ENCODE results near the gene ARID4A.
"Not testable (repeated sequence)": the region's sequence is repeated elsewhere in the genome, so short reads cannot be mapped to it uniquely, and the experiment has no call there.

Gene ARID4A

DNA sequence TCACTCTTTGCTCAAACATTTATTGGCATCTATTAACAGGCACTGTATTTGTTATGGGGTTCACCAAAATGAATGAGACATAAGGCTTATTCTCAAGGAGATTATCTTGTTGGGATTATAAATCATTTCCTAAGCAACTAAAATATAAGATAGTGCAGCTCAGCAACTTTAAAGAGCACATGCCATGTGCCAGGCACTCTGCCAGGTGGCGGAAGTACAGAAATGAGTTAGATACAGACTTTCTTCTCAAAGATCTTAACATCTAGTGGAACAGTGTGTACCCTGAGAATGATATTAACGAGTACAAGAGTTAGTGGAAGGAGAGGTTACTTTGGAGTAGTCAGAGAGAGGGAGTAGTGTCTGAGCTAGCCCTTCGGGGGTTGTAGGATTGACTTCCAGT lies 68.9 kb downstream of the ARID4A start:
- peak in 1 of 2 experiments; percentile 16 for DNase-seq

DNA sequence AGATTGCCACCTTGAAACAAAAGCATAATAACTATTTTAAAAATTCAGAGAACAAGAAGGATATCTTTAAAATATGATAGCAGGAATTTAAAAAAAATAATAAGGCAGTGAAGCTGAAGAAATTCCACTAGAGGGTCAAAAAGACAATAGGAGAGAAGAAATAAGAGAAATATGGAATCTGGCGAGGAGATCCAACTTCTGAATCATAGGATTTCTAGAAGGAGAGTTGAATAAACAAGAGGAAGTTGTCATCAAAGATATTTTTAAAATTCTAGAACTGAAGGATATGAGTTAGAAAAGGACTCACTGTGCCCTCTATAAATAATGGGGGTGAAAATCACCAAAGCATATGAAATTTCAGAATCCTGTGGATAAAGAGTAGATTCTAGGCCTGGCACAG lies 70.6 kb downstream of the ARID4A start:
- DNase-seq: no peak

DNA sequence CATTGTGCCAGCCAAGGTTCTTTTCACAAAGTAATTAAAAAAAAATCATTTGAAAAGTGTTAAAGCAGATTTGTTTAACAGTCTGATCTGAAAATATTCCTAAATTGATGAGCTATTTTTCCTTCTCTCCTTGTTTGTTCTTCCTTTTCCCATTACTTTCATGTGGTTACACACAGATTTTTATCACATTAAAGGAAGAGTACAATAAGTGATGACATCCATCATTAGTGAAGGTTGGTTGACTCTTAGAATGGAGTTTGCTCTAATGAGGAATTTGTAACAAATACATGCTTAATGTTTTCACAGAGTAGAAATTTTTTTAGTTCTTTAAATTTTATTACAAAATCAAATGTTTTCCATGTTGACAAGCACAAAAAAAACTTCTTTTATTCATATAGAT lies 78.4 kb downstream of the ARID4A start:
- no peak for DNase-seq

DNA sequence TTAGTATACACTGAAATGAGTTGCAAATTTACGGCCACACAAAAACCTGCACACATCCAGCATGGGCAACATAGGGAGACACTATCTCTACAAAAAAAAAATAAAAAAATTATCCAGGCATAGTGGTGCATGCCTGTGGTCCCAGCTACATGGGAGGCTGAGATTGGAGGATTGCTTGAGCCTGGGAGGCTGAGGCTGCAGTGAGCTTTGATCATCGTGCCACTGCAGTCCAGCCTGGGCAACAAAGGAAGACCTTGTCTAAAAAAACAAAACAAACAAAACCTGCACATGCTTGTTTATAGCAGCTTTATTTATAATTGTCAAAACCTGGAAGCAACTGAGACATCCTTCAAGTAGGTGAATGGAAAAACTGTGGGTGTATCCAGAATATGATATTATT lies 92.5 kb downstream of the ARID4A start:
- no peak for DNase-seq

DNA sequence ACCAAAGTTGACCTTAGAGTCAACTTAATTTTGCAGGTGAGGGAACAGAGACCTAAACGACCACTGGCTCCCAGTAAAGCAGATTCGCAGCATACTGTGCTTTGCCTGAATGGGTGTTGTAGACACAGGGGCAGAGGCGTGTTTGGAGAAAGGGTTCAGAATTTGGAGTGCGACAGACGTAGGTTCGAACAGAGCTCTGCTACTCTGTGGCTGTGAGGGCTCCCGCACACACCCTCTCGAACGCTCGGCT lies 97.1 kb downstream of the ARID4A start:
- DNase-seq: no peak

DNA sequence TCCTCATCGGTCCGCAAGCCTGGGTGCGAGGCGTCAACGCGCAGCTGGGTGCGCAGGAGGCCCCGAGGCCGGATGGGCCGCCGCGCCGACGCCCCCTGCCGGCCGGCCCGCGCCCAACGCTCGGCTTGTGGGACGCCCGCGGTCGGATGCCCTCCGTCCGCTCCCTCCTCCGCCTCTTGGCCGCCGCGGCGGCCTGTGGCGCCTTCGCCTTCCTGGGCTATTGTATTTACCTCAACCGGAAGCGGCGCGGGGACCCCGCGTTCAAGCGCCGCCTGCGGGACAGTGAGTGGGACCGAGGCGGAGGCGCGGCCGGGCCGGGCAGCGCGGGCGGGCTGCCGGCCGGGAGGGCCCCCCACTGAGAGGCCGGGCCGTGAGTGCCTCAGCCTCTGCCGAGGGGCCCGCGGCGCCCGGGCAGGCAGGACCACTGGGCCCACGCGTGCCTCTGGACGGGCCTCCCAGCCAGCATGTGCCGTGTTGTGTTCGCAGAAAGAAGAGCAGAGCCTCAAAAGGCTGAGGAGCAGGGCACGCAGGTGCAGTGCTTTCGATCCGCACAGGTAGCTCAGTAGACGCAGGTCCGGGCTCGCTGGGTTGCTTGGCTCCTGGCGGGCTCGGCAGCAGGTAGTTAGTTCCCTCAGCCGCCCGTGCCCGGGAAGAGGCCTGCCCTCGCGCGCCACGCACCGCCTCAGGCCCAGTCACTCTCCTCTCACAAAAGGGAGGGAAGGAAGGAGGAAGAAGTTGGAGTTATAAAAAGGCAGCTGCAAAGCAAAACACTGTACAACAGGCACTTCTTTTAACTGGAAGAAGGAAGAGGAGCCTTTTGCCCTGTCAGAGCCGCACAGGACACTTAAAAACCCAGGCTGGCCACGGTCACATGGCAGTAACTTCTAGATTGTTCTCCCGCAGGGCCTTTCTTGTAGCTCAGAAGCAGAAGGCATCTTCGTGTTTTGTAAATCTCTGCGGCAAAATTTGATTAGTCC lies 97.7 kb downstream of the ARID4A start, which contains the start of gene TOMM20L:
TSS of gene TOMM20L (plus strand) at position 119 of the 977 bp plus-strand sequence. CDS start at position 147, 28 bp downstream.
- peak; percentile 71 to 75 for DNase-seq

DNA sequence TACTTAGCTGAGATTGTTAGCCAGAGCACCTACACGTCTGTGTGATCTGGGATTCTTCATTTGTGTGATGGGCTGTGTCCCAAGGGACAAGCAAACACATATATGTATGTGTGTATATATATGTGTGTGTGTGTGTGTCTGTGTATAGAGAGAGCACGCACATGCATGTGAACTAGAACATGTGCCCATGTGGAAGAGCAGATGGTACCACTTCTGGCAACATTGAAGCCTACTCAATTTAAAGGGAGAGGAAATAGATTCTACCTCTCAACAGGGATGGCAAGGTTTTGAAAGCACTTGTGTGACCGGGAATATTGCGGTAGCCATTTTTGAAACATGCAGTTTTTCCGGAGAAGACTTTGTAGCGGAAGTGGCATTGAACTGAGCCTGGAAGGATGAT lies 98.8 kb downstream of the ARID4A start:
- DNase-seq: peak in 1 of 2 experiments; percentile 62

DNA sequence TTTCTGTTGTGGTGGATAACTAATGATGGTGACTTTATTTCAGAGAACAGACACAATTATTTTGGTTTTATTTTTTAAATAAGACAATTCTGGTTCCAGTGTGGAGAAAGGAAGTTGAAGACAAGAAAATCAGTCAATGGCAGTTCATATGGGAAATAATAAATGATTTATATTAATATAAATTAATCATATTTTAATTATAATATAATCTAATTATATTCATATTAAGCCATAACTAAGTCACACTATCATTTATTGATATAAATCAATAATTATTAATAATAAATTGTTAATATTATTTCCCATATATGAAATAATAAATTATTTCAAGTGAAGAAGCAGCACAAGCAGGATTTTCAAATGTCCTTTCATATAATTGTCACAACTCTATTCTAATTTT lies 100.1 kb downstream of the ARID4A start:
- DNase-seq: no peak

DNA sequence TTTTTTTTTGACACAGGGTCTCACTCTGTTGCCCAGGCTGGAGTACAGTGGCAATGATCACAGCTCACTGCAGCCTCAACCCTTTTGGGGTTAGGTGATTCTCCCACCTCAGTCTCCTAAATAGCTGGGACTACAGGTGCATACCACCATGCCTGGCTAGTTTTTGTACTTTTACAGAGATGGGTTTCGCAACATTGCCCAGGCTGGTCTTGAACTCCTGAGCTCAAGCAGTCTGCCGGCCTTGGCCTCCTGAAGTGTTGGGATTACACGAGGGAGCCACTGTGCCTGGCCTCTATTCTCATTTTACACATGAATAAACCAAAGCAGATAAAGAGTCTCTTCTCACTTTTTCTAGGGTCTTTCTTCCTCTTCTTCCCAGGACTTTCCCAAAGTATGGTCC lies 100.5 kb downstream of the ARID4A start:
- no peak for DNase-seq

DNA sequence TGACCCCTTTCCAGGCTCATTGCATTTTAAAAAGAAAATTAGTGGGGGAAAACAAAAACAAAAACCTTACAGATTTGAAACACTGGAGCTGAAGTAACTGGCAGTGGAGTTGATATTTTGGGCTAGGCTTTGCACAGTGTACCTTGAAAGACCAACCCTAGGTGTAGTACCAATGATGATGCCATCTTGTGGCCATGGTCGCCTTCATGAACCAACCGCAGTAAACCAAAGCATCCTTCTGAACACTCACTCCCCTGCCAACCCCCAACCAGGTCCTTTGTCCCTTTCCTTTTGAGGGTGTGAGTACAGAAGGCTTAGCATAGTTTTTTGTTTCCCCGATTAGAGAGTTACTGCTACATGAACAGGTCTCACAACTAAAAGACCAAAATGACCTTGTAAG lies 103.2 kb downstream of the ARID4A start:
- DNase-seq: peak in 1 of 2 experiments; percentile 27

DNA sequence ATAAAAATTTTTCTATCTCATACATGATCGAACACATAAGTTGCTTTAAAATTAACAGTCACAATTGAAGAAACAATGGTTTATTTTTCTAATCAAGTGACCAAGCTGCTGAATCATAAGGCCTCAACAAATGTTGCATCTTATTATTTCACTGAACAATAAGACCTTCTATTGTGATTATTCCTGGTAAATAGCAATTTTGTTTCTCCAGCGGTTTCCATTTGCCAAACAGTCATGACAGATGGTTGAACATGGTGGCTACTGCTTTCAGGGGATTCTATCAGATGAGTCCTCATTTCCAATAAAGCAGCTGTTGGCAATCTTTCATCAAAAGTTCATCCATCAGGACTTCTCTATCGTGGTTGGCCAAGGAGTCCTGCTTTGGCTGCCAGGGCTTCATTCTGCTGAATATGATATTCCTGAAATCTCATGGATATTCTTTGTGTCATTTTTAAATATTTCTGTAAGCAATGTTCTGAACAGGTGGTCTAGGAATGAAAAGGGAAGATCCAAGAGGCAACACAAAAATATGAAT lies 110.4 kb downstream of the ARID4A start:
- DNase-seq: no peak

DNA sequence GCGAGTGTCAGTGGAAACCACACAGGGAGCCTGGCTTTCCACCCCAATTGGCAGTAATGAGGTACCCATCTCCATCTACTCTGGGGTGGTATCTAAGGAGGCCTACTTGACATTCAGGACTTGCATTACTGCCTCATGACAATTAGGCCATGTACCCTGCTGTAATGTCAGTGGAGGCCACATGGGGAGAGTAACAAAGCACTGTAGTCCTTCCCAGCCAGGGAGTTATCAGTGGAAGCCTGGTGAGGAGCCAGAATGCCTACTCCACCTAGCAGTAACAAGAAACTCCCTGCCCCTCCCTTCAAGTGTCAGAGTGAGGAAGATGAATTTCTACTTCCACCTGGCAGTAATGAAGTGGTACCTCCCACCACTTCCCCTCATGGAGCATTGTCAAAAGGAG lies 116.5 kb downstream of the ARID4A start:
- peak; percentile 57 to 71 for DNase-seq

DNA sequence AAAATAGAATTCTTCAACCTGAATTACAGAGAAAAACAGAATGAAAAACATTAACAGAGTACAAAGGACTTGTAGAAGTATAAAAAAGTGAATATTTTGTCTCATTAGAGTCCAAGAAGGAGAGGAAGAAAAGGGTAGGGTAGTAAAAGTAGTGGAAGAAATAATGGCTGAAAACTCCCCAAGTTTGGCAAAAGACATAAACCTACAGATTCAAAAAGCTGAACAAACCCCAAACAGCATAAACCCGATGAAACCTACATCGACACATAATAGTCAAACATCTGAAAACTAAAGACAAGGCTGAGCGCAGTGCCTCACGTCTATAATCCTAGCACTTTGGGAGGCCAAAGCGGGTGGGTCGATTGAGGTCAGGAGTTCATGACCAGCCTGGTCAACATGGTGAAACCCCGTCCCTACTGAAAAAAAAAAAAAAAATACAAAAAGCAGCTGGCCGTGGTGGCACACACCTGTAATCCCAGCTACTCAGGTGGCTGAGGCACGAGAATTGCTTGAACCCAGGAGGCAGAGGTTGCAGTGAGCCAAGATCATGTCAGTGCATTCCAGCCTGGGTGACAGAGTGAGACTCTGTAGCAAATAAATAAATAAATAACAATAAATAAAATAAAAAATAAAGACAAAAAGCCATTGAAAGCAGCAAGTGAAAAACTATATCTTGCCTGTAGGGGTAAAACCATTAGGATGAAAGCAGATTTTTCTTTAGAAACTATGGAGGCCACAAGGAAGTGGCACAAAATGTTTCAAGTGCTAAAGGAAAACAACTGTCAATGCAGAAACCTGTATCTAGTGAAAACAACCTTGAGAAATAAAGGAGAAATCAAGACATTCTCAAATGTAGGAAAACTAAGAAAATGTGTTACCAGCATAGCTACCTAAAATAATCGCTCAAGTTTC lies 117.5 kb downstream of the ARID4A start:
- DNase-seq: no peak

DNA sequence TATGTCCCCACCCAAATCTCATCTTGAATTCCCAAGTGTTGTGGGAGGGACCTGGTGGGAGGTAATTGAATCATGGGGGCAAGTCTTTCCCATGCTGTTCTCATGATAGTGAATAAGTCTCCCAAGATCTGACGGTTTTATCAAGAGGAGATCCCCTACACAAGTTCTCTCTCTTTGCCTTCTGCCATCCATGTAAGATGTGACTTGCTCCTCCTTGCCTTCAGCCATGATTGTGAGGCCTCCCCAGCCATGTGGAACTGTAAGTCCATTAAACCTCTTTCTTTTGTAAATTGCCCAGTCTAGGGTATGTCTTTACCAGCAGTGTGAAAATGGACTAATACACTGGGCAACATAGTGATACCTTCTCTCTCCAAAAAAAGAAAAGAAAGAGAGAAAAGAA lies 118.6 kb downstream of the ARID4A start:
- not testable (repeated sequence) for DNase-seq
